ENCODE data around the gene NECAB3.

Gene NECAB3

DNA sequence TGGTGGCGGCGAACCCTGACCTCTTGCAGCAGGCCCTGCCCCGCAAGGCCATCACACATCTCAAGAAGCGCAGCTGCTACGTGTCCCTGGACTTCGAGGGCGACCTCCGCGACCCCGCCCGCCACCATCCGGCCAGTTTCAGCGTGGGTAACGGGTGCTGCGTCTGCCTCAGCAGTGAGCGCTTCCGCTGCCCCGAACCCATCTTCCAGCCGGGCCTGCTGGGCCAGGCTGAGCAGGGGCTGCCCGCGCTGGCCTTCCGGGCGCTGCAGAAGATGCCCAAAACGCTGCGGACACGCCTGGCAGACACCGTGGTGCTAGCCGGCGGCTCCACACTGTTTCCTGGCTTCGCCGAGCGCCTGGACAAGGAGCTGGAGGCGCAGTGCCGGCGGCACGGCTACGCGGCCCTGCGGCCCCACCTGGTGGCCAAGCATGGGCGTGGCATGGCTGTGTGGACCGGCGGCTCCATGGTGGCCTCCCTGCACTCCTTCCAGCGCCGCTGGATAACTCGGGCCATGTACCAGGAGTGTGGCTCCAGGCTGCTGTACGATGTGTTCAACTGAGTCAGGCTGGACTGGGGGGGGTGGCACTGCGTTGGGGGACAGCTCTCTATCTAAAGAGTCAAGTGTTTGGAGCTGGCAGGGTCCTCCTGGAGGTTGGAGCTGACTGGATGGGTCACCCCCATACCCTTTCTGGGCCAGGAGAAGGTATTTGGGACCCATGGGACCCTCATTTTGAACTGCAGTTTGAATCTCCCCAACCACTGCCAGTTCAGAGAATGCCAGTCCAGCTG, 6.4 kb downstream of the NECAB3 start:
- peak; percentile 89 for TF ChIP-seq CTCF (IDR thresholded peaks at IDR 0.05)

DNA sequence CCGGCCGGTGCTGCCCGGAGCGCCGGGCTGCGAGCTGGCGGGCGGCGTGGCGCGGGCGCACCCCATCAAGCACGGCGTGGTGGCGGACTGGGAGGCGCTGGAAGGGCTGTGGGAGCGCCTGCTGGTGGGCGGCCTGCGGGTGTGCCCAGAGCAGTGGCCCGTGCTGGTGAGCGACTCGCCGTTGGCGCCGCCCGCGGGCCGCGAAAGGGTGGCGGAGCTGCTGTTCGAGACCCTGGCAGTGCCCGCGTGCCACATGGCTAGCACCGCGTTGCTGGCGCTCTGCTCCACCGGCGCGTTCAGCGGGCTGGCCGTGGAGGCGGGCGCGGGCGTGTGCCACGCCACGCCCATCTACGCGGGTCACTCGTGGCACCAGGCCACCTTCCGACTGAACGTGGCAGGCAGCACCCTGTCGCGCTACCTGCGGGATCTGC, 7.0 kb downstream of the NECAB3 start:
- TF ChIP-seq CTCF (IDR thresholded peaks at IDR 0.05), result no peak

GRCh38 chr20:33666293-33667244, 7.7 kb downstream of the NECAB3 start, which contains the start of gene ACTL10:
Gene ACTL10, plus strand, starts transcription at chr20:33666943. Its CDS starts 555 bp downstream, at chr20:33667498.
- TF ChIP-seq CTCF (IDR thresholded peaks at IDR 0.05), result 0 out of 2 replicates have a peak, but pooled peaks have one; percentile 10

GRCh38 chr20:33664762-33665144, 9.5 kb downstream of the NECAB3 start:
- TF ChIP-seq CTCF (IDR thresholded peaks at IDR 0.05), result no peak

GRCh38 chr20:33664085-33664761, 10.0 kb downstream of the NECAB3 start:
- TF ChIP-seq CTCF (IDR thresholded peaks at IDR 0.05), result no peak

DNA sequence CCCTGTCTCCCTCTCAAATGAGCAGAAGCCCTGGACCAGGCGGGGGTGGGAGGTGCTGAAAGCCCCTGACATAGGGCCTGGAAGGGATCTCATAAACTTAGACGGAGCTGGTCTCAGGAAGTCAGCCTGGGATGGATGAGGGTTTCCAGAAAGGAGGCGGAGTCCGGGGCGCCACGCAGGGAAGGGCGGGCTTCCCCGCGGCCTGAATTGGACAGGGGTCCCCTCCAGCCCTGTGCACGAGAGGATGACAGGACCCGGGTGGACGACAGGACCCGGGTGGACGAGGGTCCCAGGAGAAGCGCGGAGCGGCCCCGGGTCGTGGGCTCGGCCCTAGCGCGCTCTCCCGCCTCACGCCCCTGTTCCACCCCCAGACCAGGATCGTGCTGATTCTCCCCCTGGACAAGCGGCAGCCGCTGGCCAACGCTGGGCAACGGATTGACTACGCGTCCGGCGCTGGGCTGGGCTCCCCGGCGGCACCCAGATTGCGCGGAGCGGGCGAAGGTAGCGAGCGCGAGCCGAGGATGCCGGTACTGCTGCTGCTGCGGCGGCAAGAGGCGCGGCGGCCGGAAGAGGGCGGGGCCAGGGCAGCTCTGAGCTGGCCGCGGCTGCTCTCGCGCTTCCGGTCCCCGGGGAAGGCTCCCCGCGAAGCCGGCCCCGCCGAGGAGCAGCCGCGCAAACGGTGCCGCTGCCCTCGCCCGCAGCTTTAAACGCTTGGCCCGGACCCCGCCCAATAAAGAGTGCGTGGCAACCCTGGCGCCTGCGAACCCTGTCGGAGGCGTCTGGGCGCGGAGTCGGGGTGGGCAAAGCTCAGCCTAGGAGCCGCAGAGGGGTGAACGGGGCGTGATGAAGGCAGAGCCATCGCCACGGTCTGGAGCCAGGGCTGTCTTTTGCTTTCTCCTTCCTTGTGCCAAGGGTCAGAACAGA, 10.8 kb downstream of the NECAB3 start:
- no peak for TF ChIP-seq CTCF (IDR thresholded peaks at IDR 0.05)

All from LNCAP (cell line).